Vagina (tissue), 2 donors: ENCODE results near the gene INPP4A. TPM values are rescaled to one million over a fixed set of nuclear protein-coding genes. Genes with fewer than 3 reads are reported as not detected.

Experiments
- DNase-seq, 2 donors: peaks; one replicate each; pipeline ENCODE4 v3.0.0-alpha.2; 2017; ENCODE audit errors: extremely low spot score in 2 of 2
- H3K27ac ChIP-seq: fragments of 200-600 bp; sonication (generic); one replicate; pipeline ENCODE4 v1.5.1; 2019
- H3K27me3 ChIP-seq: fragments of 200-600 bp; sonication (generic); one replicate; pipeline ENCODE4 v1.5.1; 2019
- H3K36me3 ChIP-seq, 2 donors: fragments of 200-600 bp; sonication (generic); one replicate each; pipeline ENCODE4 v1.5.1; 2017 to 2019
- H3K4me1 ChIP-seq: fragments of 200-600 bp; sonication (generic); one replicate; pipeline ENCODE4 v1.5.1; 2019
- H3K4me3 ChIP-seq, 2 donors: fragments of 200-600 bp; sonication (generic); 1 replicate in 1 of 2; 2 replicates in 1 of 2; pipeline ENCODE4 v1.5.1; 2016 to 2019
- H3K9me3 ChIP-seq: fragments of 200-600 bp; sonication (generic); one replicate; pipeline ENCODE4 v1.5.1; 2019
- CTCF ChIP-seq, 3 experiments: fragments of 450-650 bp in 2 of 3; fragments of 200-600 bp in 1 of 3; sonication (generic) in 1 of 3; IDR thresholded peaks; one replicate each; pipeline ENCODE4 v1.5.1; 2017 to 2019; ENCODE audit warnings: antibody characterized with exemption in 3 of 3, mild to moderate bottlenecking in 2 of 3, moderate library complexity in 2 of 3
- POLR2A ChIP-seq, 2 donors: fragments of 450-650 bp; IDR thresholded peaks; one replicate each; pipeline ENCODE4 v1.6.1; 2017; ENCODE audit warnings: antibody characterized with exemption in 2 of 2, mild to moderate bottlenecking in 2 of 2, moderate library complexity in 2 of 2
- POLR2AphosphoS5 ChIP-seq, 2 donors: sonication (generic); formaldehyde crosslinking; IDR thresholded peaks; one replicate each; pipeline ENCODE4 v1.9.0; 2017; ENCODE audit warnings: antibody characterized with exemption in 2 of 2, mild to moderate bottlenecking in 2 of 2, low read depth in 1 of 2; ENCODE audit not compliant: insufficient read depth in 1 of 2
- intact Hi-C: fragments of 100-400 bp; cut with DNase I; formaldehyde crosslinking; loops from one replicate; pipeline ENCODE4 v1.15.1; 2023
- total RNA-seq: library from RNA; depleted of rRNA; stranded (reverse); fragments of >200 nt; gene quantifications from one replicate; pipeline ENCODE4 v1.2.3, GENCODE V29; 2016

Gene INPP4A
- total RNA-seq, 1 donor from 2014 or later, result 38.1 TPM

GRCh38 chr2:98554116-98554861 lies 109.6 kb downstream of the INPP4A start:
- H3K4me1 ChIP-seq, result peaks cover 1% of the 10 kb centered on the region
- H3K4me3 ChIP-seq, result no peak overlapping the region
- no peak overlapping the region for H3K27ac ChIP-seq
- H3K9me3 ChIP-seq, result no peaks in the 10 kb centered on the region
- peaks cover 0 to 29% of the 10 kb centered on the region in 2 donors for H3K36me3 ChIP-seq
- TF ChIP-seq POLR2A (IDR thresholded peaks at IDR 0.05) (no peak), POLR2AphosphoS5 (IDR thresholded peaks at IDR 0.05; ENCODE audit: insufficient read depth in 1 of 2, low read depth in 1 of 2) (no peak), CTCF (IDR thresholded peaks at IDR 0.05) (no peak)
- DNase-seq, result no peak
- H3K27me3 ChIP-seq, result no peaks in the 10 kb centered on the region
- intact Hi-C loops, result no loop called here

GRCh38 chr2:98555696-98556095 lies 111.0 kb downstream of the INPP4A start:
- TF ChIP-seq POLR2AphosphoS5 (IDR thresholded peaks at IDR 0.05; ENCODE audit: insufficient read depth in 1 of 2, low read depth in 1 of 2) (no peak), CTCF (IDR thresholded peaks at IDR 0.05) (no peak), POLR2A (IDR thresholded peaks at IDR 0.05) (no peak)
- Histone ChIP-seq H3K27me3 (no peaks in the 10 kb centered on the region), H3K4me1 (peaks cover 12% of the 10 kb centered on the region), H3K4me3 (no peak overlapping the region), H3K27ac (no peak overlapping the region), H3K9me3 (no peaks in the 10 kb centered on the region), H3K36me3 (peaks cover 0 to 29% of the 10 kb centered on the region in 2 donors)
- DNase-seq, result no peak
- intact Hi-C loops, result no loop called here

- H3K36me3 ChIP-seq, result peaks cover 0 to 29% of the 10 kb centered on the region in 2 donors
Observed at GRCh38 chr2:98556344-98557033, 111.8 kb downstream of the INPP4A start.

GRCh38 chr2:98558852-98559530 lies 114.3 kb downstream of the INPP4A start:
- intact Hi-C loops, result no loop called here
- TF ChIP-seq POLR2A (IDR thresholded peaks at IDR 0.05) (no peak), POLR2AphosphoS5 (IDR thresholded peaks at IDR 0.05; ENCODE audit: insufficient read depth in 1 of 2, low read depth in 1 of 2) (no peak), CTCF (IDR thresholded peaks at IDR 0.05) (no peak)

More at GRCh38 chr2:98556344-98557033, 111.8 kb downstream of the INPP4A start:
- H3K4me3 ChIP-seq, result no peak overlapping the region
- intact Hi-C loops, result no loop called here
- TF ChIP-seq CTCF (IDR thresholded peaks at IDR 0.05), result no peak
- no peak for TF ChIP-seq POLR2A (IDR thresholded peaks at IDR 0.05)
- no peak for TF ChIP-seq POLR2AphosphoS5 (IDR thresholded peaks at IDR 0.05; ENCODE audit: insufficient read depth in 1 of 2, low read depth in 1 of 2)
- H3K9me3 ChIP-seq, result no peaks in the 10 kb centered on the region
- no peaks in the 10 kb centered on the region for H3K27me3 ChIP-seq
- no peak overlapping the region for H3K27ac ChIP-seq
- DNase-seq, result no peak
- peaks cover 12% of the 10 kb centered on the region for H3K4me1 ChIP-seq

More at GRCh38 chr2:98558852-98559530, 114.3 kb downstream of the INPP4A start:
- no peak for DNase-seq
- H3K4me1 ChIP-seq, result peaks cover 12% of the 10 kb centered on the region
- H3K27ac ChIP-seq, result peak overlapping the region; percentile 50
- H3K9me3 ChIP-seq, result no peaks in the 10 kb centered on the region
- H3K27me3 ChIP-seq, result no peaks in the 10 kb centered on the region
- no peak overlapping the region for H3K4me3 ChIP-seq
- peaks cover 0 to 26% of the 10 kb centered on the region in 2 donors for H3K36me3 ChIP-seq
